Thyroid gland (tissue), 4 donors: ENCODE measurements around the gene CTU1.

Experiments used
- POLR2A ChIP-seq, 2 donors: fragments of 450-650 bp; IDR thresholded peaks; one replicate each; pipeline ENCODE4 v1.6.1; 2017; ENCODE audit warnings: antibody characterized with exemption in 2 of 2, mild to moderate bottlenecking in 2 of 2, moderate library complexity in 1 of 2
- TF ChIP-seq, protein P1 (sequence below), 6 experiments: fragments of 200-600 bp in 3 of 6; fragments of 450-650 bp in 3 of 6; sonication (generic) in 3 of 6; IDR thresholded peaks; one replicate each; pipeline ENCODE4 v1.5.1; 2016 to 2019; ENCODE audit warnings: antibody characterized with exemption in 6 of 6, mild to moderate bottlenecking in 2 of 6, inconsistent platforms in 1 of 6, moderate library complexity in 1 of 6

DNA sequence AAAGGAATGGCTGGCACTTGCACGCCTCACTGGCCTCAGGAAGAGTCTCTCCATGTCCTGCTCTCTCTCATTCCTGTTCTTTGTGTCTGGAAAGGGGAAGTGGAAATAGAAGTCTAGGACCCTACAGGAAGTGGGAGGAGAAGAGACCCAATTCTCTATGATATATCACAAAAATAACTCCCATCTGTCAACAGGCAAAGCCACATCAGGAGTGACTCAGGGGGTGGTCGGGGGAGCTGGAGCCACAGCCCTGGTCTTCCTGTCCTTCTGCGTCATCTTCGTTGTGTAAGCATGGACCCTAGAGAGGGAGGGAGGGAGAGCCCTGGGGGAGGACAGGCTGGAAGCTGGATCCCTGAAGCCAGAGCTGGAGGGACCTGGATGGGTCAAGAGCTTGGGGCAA is 19.5 kb upstream of the CTU1 start:
- TF ChIP-seq, protein P1, sequence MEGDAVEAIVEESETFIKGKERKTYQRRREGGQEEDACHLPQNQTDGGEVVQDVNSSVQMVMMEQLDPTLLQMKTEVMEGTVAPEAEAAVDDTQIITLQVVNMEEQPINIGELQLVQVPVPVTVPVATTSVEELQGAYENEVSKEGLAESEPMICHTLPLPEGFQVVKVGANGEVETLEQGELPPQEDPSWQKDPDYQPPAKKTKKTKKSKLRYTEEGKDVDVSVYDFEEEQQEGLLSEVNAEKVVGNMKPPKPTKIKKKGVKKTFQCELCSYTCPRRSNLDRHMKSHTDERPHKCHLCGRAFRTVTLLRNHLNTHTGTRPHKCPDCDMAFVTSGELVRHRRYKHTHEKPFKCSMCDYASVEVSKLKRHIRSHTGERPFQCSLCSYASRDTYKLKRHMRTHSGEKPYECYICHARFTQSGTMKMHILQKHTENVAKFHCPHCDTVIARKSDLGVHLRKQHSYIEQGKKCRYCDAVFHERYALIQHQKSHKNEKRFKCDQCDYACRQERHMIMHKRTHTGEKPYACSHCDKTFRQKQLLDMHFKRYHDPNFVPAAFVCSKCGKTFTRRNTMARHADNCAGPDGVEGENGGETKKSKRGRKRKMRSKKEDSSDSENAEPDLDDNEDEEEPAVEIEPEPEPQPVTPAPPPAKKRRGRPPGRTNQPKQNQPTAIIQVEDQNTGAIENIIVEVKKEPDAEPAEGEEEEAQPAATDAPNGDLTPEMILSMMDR (IDR thresholded peaks at IDR 0.05), result no peak
- TF ChIP-seq POLR2A (IDR thresholded peaks at IDR 0.05), result no peak
